A549 (cell line): ENCODE data around the gene DDX49.
"Not testable (repeated sequence)": the region's sequence is repeated elsewhere in the genome, so short reads cannot be mapped to it uniquely, and the experiment has no call there.

Source experiments
- NFE2L2 ChIP-seq: fragments of 150-350 bp; conservative IDR thresholded peaks from 2 replicates; pipeline ENCODE4 v1.6.1; 2014; ENCODE audit warnings: low read length
- RAD21 ChIP-seq, 2 experiments: fragments of >200 bp in 1 of 2; sonication (Bioruptor Twin) in 1 of 2; formaldehyde crosslinking in 1 of 2; IDR thresholded peaks in 1 of 2; conservative IDR thresholded peaks in 1 of 2; 2 replicates in 1 of 2; 3 replicates in 1 of 2; pipeline ENCODE4 v1.6.1; 2012 to 2018; ENCODE audit warnings: inconsistent platforms in 1 of 2
- SREBF2 ChIP-seq: fragments of 450-650 bp; IDR thresholded peaks from 2 replicates; pipeline ENCODE4 v1.6.1; 2014; ENCODE audit warnings: mild to moderate bottlenecking, moderate library complexity
- TF ChIP-seq, protein P1 (sequence below): fragments of >200 bp; sonication (Bioruptor Twin); formaldehyde crosslinking; IDR thresholded peaks from 3 replicates; pipeline ENCODE4 v1.5.1; 2016
- TF ChIP-seq, protein P2 (sequence below): IDR thresholded peaks from 2 replicates; pipeline ENCODE4 v1.6.1; 2012

DNA sequence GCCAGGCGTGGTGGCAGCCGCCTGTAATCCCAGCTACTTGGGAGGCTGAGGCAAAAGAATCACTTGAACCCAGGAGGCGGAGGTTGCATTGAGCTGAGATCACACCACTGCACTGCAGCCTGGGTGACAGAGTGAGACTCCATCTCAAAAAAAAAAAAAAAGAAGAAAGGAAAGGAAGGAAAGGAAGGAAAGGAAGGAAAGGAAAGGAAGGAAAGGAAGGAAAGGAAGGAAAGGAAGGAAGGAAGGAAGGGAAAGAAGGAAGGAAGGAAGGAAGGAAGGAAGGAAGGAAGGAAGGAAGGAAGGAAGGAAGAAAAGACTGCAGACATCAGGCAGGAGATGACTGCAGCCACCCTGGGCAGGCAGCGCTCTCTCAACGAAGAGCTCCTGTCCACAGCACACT lies 17.0 kb upstream of the DDX49 start:
- TF ChIP-seq SREBF2; RAD21 (conservative IDR thresholded peaks at IDR 0.05 in 1 of 2, IDR thresholded peaks at IDR 0.05 in 1 of 2); NFE2L2: not testable (repeated sequence)
- TF ChIP-seq, protein P1, sequence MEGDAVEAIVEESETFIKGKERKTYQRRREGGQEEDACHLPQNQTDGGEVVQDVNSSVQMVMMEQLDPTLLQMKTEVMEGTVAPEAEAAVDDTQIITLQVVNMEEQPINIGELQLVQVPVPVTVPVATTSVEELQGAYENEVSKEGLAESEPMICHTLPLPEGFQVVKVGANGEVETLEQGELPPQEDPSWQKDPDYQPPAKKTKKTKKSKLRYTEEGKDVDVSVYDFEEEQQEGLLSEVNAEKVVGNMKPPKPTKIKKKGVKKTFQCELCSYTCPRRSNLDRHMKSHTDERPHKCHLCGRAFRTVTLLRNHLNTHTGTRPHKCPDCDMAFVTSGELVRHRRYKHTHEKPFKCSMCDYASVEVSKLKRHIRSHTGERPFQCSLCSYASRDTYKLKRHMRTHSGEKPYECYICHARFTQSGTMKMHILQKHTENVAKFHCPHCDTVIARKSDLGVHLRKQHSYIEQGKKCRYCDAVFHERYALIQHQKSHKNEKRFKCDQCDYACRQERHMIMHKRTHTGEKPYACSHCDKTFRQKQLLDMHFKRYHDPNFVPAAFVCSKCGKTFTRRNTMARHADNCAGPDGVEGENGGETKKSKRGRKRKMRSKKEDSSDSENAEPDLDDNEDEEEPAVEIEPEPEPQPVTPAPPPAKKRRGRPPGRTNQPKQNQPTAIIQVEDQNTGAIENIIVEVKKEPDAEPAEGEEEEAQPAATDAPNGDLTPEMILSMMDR, result not testable (repeated sequence)
- TF ChIP-seq, protein P2, sequence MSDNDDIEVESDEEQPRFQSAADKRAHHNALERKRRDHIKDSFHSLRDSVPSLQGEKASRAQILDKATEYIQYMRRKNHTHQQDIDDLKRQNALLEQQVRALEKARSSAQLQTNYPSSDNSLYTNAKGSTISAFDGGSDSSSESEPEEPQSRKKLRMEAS, result not testable (repeated sequence)
